ENCODE results near the gene ST6GAL1. TPM values are rescaled to one million over a fixed set of nuclear protein-coding genes. Genes with fewer than 3 reads are reported as not detected.
A peak's percentile ranks its signal among the peaks of the same experiment; 100 is the strongest.

The ST6GAL1 gene
- total and polyA plus RNA-seq, 2 experiments from 2014 or later: 64.3 to 123 TPM

- H3K27ac ChIP-seq: no peak overlapping the region
- no peaks in the 10 kb centered on the region for H3K9me3 ChIP-seq (ENCODE audit: low read depth)
- peaks cover 7% of the 10 kb centered on the region for H3K4me1 ChIP-seq (ENCODE audit: low read depth)
- TF ChIP-seq CTCF (IDR thresholded peaks at IDR 0.05; ENCODE audit: low read depth, low read length): no peak
- peak overlapping the region; percentile 69 for H3K4me3 ChIP-seq
- no peak for DNase-seq (ENCODE audit: low read depth in 1 of 2, low spot score in 1 of 2)
- no peaks in the 10 kb centered on the region for H3K36me3 ChIP-seq
- no peaks in the 10 kb centered on the region for H3K27me3 ChIP-seq
Observed at GRCh38 chr3:186929685-186930084, 641 bp upstream of the ST6GAL1 start.

GRCh38 chr3:186930641-186931531 is 560 bp downstream of the ST6GAL1 start:
- Histone ChIP-seq H3K9me3 (ENCODE audit: low read depth) (no peaks in the 10 kb centered on the region), H3K27ac (peak overlapping the region; percentile 70), H3K4me3 (peak overlapping the region; percentile 69), H3K4me1 (ENCODE audit: low read depth) (peaks cover 7% of the 10 kb centered on the region), H3K27me3 (no peaks in the 10 kb centered on the region), H3K36me3 (no peaks in the 10 kb centered on the region)
- peak; percentile 11 for TF ChIP-seq CTCF (IDR thresholded peaks at IDR 0.05; ENCODE audit: low read depth, low read length)
- DNase-seq (ENCODE audit: low read depth in 1 of 2, low spot score in 1 of 2): peak; percentile 63 to 84

- Histone ChIP-seq H3K9me3 (ENCODE audit: low read depth) (no peaks in the 10 kb centered on the region), H3K36me3 (no peaks in the 10 kb centered on the region), H3K4me1 (ENCODE audit: low read depth) (peaks cover 11% of the 10 kb centered on the region), H3K4me3 (peak overlapping the region; percentile 69), H3K27me3 (no peaks in the 10 kb centered on the region), H3K27ac (peak overlapping the region; percentile 70)
- peak in 1 of 2 donors; percentile 49 for DNase-seq (ENCODE audit: low read depth in 1 of 2, low spot score in 1 of 2)
- TF ChIP-seq CTCF (IDR thresholded peaks at IDR 0.05; ENCODE audit: low read depth, low read length): no peak
Observed at GRCh38 chr3:186931532-186932280, 1.4 kb downstream of the ST6GAL1 start.

- no peaks in the 10 kb centered on the region for H3K9me3 ChIP-seq (ENCODE audit: low read depth)
- H3K27ac ChIP-seq: peak overlapping the region; percentile 70
- TF ChIP-seq CTCF (IDR thresholded peaks at IDR 0.05; ENCODE audit: low read depth, low read length): no peak
- DNase-seq (ENCODE audit: low read depth in 1 of 2, low spot score in 1 of 2): peak in 1 of 2 donors; percentile 35
- H3K4me1 ChIP-seq (ENCODE audit: low read depth): peaks cover 11% of the 10 kb centered on the region
- H3K27me3 ChIP-seq: no peaks in the 10 kb centered on the region
- peak overlapping the region; percentile 69 for H3K4me3 ChIP-seq
- H3K36me3 ChIP-seq: no peaks in the 10 kb centered on the region
Observed at GRCh38 chr3:186932281-186933181, 2.2 kb downstream of the ST6GAL1 start.

- no peaks in the 10 kb centered on the region for H3K27me3 ChIP-seq
- DNase-seq (ENCODE audit: low read depth in 1 of 2, low spot score in 1 of 2): no peak
- TF ChIP-seq CTCF (IDR thresholded peaks at IDR 0.05; ENCODE audit: low read depth, low read length): no peak
Observed at GRCh38 chr3:186933816-186934215, 3.5 kb downstream of the ST6GAL1 start.

More at GRCh38 chr3:186933816-186934215, 3.5 kb downstream of the ST6GAL1 start:
- Histone ChIP-seq H3K9me3 (ENCODE audit: low read depth) (no peaks in the 10 kb centered on the region), H3K27ac (no peak overlapping the region), H3K36me3 (no peaks in the 10 kb centered on the region), H3K4me1 (ENCODE audit: low read depth) (peaks cover 18% of the 10 kb centered on the region), H3K4me3 (no peak overlapping the region)
